Measurements from ENCODE around the gene MIER1. TPM values are rescaled to one million over a fixed set of nuclear protein-coding genes. Genes with fewer than 3 reads are reported as not detected.

The MIER1 gene
- total and polyA plus RNA-seq, 9 of the 15 experiments (the other 6 are each of a cell fraction or from before 2014, with no cell fraction given) = 13.9 to 34.8 (median 21.5) TPM

- TF ChIP-seq KAT7 (CRISPR knock-in tag; IDR thresholded peaks at IDR 0.05; ENCODE audit: borderline replicate concordance) (peak; percentile 50; the same call in 1 of the 2 replicates), CREBBP (IDR thresholded peaks at IDR 0.05; ENCODE audit: low read depth, low read length) (no peak), ADNP (tag; IDR thresholded peaks at IDR 0.05) (no peak), TCF15 (CRISPR knock-in tag; IDR thresholded peaks at IDR 0.05) (no peak), NFIX (CRISPR knock-in tag; IDR thresholded peaks at IDR 0.05; ENCODE audit: low read depth) (no peak), MLLT1 (IDR thresholded peaks at IDR 0.05) (peak in 1 of 2 experiments; percentile 85; a peak in 3 of 4 replicates), HMG20A (CRISPR knock-in tag; conservative IDR thresholded peaks at IDR 0.05) (no peak), CXXC5 (CRISPR knock-in tag; IDR thresholded peaks at IDR 0.05) (peak; percentile 96), TEAD2 (tag; IDR thresholded peaks at IDR 0.05) (no peak), C11orf30 (IDR thresholded peaks at IDR 0.05; ENCODE audit: low read depth) (peak; percentile 31; the same call in 1 of the 2 replicates), RNF219 (CRISPR knock-in tag; IDR thresholded peaks at IDR 0.05) (no peak), VEZF1 (CRISPR knock-in tag; IDR thresholded peaks at IDR 0.05) (peak; percentile 90), SRSF3 (IDR thresholded peaks at IDR 0.05; ENCODE audit: insufficient read depth, low read length) (no peak), PHF20 (IDR thresholded peaks at IDR 0.05; ENCODE audit: partially characterized antibody) (peak; percentile 73), CEBPB (tag; IDR thresholded peaks at IDR 0.05) (peak; percentile 88), FOXK2 (conservative IDR thresholded peaks at IDR 0.05 in 1 of 2, IDR thresholded peaks at IDR 0.05 in 1 of 2; ENCODE audit: low read depth in 2 of 2) (peak in 1 of 2 experiments; percentile 21; a peak in 1 of 4 replicates), TCF3 (CRISPR knock-in tag; IDR thresholded peaks at IDR 0.05) (no peak), SIX5 (IDR thresholded peaks at IDR 0.05; ENCODE audit: borderline replicate concordance in 1 of 2, insufficient read depth in 1 of 2, low read depth in 1 of 2, low read length in 2 of 2) (no peak), MEF2A (IDR thresholded peaks at IDR 0.05; ENCODE audit: control insufficient read depth, low read depth, low read length) (no peak), ZBTB8A (IDR thresholded peaks at IDR 0.05; ENCODE audit: partially characterized antibody) (no peak), CREB3 (tag; conservative IDR thresholded peaks at IDR 0.05; ENCODE audit: low read depth) (peak; percentile 92)
Measured at GRCh38 chr1:66929999-66930822, 5.4 kb downstream of the MIER1 start (continued).

Data from K562 (cell line).